Endothelial cell of umbilical vein (primary cell): ENCODE measurements around the gene UBAC1. TPM values are rescaled to one million over a fixed set of nuclear protein-coding genes. Genes with fewer than 3 reads are reported as not detected.

Experiments
- BruUV-seq: library from RNA; stranded (reverse); fragments of 400-500 nt; replicated peaks from 2 replicates; lab custom pipeline; 2021; lab: Mats Ljungman, UMichigan
- CTCF ChIA-PET: fragments of 300-600, 350-600 bp; sonication (Branson Sonifier 250); formaldehyde crosslinking; loops from one replicate; lab custom pipeline; 2021; ENCODE audit warnings: antibody characterized with exemption, inconsistent platforms; lab: Charles Lee
- POLR2A ChIA-PET: fragments of 300-600, 350-600 bp; sonication (Branson Sonifier 250); formaldehyde crosslinking; loops from one replicate; lab custom pipeline; 2021; ENCODE audit warnings: antibody characterized with exemption, inconsistent platforms; lab: Charles Lee
- DNase-seq: peaks from one replicate; pipeline ENCODE4 v3.0.0-alpha.2; 2011; ENCODE audit warnings: low read depth, low spot score
- FAIRE-seq: peaks from 2 replicates; lab custom pipeline; 2011; peaks lifted over from hg19 to GRCh38; lab: Jason Lieb, UNC
- H2AFZ ChIP-seq: 2 replicates; pipeline ENCODE4 v1.6.0; 2012; ENCODE audit warnings: low read depth, low read length, control low read depth, inconsistent platforms
- H3K27ac ChIP-seq: 2 replicates; pipeline ENCODE4 v1.5.1; 2011; ENCODE audit warnings: low read depth, mild to moderate bottlenecking, control low read depth, low read length, moderate library complexity; ENCODE audit not compliant: insufficient read depth
- H3K27me3 ChIP-seq, 2 experiments: 2 replicates each; pipeline versions ENCODE4 v1.6.0 to v1.6.1; 2011; ENCODE audit warnings: low read length in 2 of 2, mixed read lengths in 1 of 2; ENCODE audit not compliant: control insufficient read depth in 2 of 2, insufficient read depth in 2 of 2
- H3K36me3 ChIP-seq, 2 experiments: 2 replicates in 1 of 2; 3 replicates in 1 of 2; pipeline ENCODE4 v1.5.1; 2011; ENCODE audit warnings: low read length in 2 of 2, mild to moderate bottlenecking in 1 of 2, moderate library complexity in 1 of 2; ENCODE audit not compliant: control insufficient read depth in 2 of 2, insufficient read depth in 2 of 2; ENCODE audit errors: extremely low read depth in 1 of 2
- H3K4me1 ChIP-seq: 3 replicates; pipeline ENCODE4 v1.5.1; 2011; ENCODE audit warnings: mild to moderate bottlenecking, low read length; ENCODE audit not compliant: control insufficient read depth, insufficient read depth; ENCODE audit errors: extremely low read depth
- H3K4me2 ChIP-seq: 2 replicates; pipeline ENCODE4 v1.6.1; 2011; ENCODE audit warnings: low read length, control low read depth, mixed read lengths; ENCODE audit not compliant: insufficient read depth
- H3K4me3 ChIP-seq, 3 experiments: fragments of 200-600 bp in 1 of 3; sonication (generic), shearing (Covaris generic) in 1 of 3; replicated peaks in 1 of 3; 2 replicates each; pipeline ENCODE4 v1.5.1; 2011 to 2016; ENCODE audit warnings: control low read depth in 3 of 3, low read length in 3 of 3, mild to moderate bottlenecking in 2 of 3, inconsistent platforms in 1 of 3, low read depth in 1 of 3, moderate library complexity in 1 of 3; ENCODE audit not compliant: insufficient read depth in 1 of 3
- H3K79me2 ChIP-seq: 2 replicates; pipeline ENCODE4 v1.6.0; 2012; ENCODE audit warnings: low read length, inconsistent platforms; ENCODE audit not compliant: control insufficient read depth, insufficient read depth
- H3K9ac ChIP-seq: replicated peaks from 2 replicates; pipeline ENCODE3; 2011; ENCODE audit warnings: low read length, control low read depth; ENCODE audit not compliant: insufficient read depth; ENCODE audit errors: extremely low read depth
- H3K9me1 ChIP-seq: replicated peaks from 3 replicates; pipeline ENCODE4 v1.6.0; 2011; ENCODE audit warnings: mild to moderate bottlenecking, low read length; ENCODE audit not compliant: control insufficient read depth, insufficient read depth; ENCODE audit errors: extremely low read depth
- H3K9me3 ChIP-seq: replicated peaks from 2 replicates; pipeline ENCODE4 v1.5.1; 2012; ENCODE audit warnings: low read length, inconsistent platforms; ENCODE audit not compliant: control insufficient read depth, insufficient read depth
- H4K20me1 ChIP-seq: replicated peaks from 2 replicates; pipeline ENCODE3; 2011; ENCODE audit warnings: mild to moderate bottlenecking, low read length; ENCODE audit not compliant: control insufficient read depth, insufficient read depth; ENCODE audit errors: extremely low read depth
- CTCF ChIP-seq, 2 donors: IDR thresholded peaks; 1 replicate in 1 of 2; 2 replicates in 1 of 2; pipeline ENCODE4 v1.5.1; 2011; ENCODE audit warnings: low read length in 2 of 2, mild to moderate bottlenecking in 2 of 2, moderate library complexity in 2 of 2, control low read depth in 1 of 2, inconsistent platforms in 1 of 2, low read depth in 1 of 2; ENCODE audit not compliant: insufficient read depth in 1 of 2; ENCODE audit errors: extremely low read depth in 1 of 2
- EZH2 ChIP-seq: IDR thresholded peaks from 2 replicates; pipeline ENCODE4 v1.6.1; 2012; ENCODE audit warnings: borderline replicate concordance, low read depth, mild to moderate bottlenecking, moderate library complexity, low read length, inconsistent platforms; ENCODE audit not compliant: severe bottlenecking
- FOS ChIP-seq: IDR thresholded peaks from 2 replicates; pipeline ENCODE4 v1.6.1; 2011; ENCODE audit warnings: mild to moderate bottlenecking, low read length, moderate library complexity, borderline replicate concordance; ENCODE audit not compliant: insufficient read depth
- GATA2 ChIP-seq: IDR thresholded peaks from 2 replicates; pipeline ENCODE4 v1.7.0; 2011; ENCODE audit warnings: low read depth, mild to moderate bottlenecking, moderate library complexity, mixed read lengths, low read length; ENCODE audit not compliant: insufficient read length, insufficient read depth
- JUN ChIP-seq: IDR thresholded peaks from 2 replicates; pipeline ENCODE4 v1.6.1; 2011; ENCODE audit warnings: borderline replicate concordance, low read depth; ENCODE audit not compliant: insufficient read length, insufficient read depth
- MAX ChIP-seq: IDR thresholded peaks from 2 replicates; pipeline ENCODE4 v1.6.1; 2011; ENCODE audit not compliant: insufficient read depth, insufficient read length
- MYC ChIP-seq: IDR thresholded peaks from one replicate; pipeline ENCODE4 v1.6.1; 2011; ENCODE audit warnings: mild to moderate bottlenecking, low read depth, low read length
- POLR2A ChIP-seq: IDR thresholded peaks from 2 replicates; pipeline ENCODE4 v1.6.1; 2012; ENCODE audit warnings: low read depth, mild to moderate bottlenecking, control low read depth, low read length
- POLR2AphosphoS5 ChIP-seq: IDR thresholded peaks from 2 replicates; pipeline ENCODE4 v1.6.1; 2012; ENCODE audit warnings: low read depth, mild to moderate bottlenecking, control low read depth, low read length, moderate library complexity; ENCODE audit not compliant: insufficient read depth
- dilution Hi-C: fragments of 300-500 bp; cut with MboI; formaldehyde crosslinking; loops from one replicate; pipeline ENCODE4 v1.15.0; 2019; ENCODE audit warnings: low sequenced_read_pairs; ENCODE audit not compliant: extremely low pct_ligation_motif_present
- intact Hi-C: fragments of 100-400 bp; cut with micrococcal nuclease; formaldehyde crosslinking; loops from one replicate; pipeline ENCODE4 v1.10.0; 2022
- polyA plus RNA-seq, 4 experiments: library from polyadenylated mRNA; depleted of rRNA in 3 of 4; stranded (reverse) in 3 of 4; unstranded in 1 of 4; fragments of >200 nt; gene quantifications; 2 replicates each; pipeline versions ENCODE4 v1.2.1 to v1.2.3, GENCODE V29; 2011 to 2012; ENCODE audit warnings: missing spikeins in 1 of 4
- total RNA-seq: library from RNA; stranded (reverse); gene quantifications from 2 replicates; pipeline ENCODE4 v1.2.3, GENCODE V29; 2021

Gene UBAC1
- total and polyA plus RNA-seq, 2 donors (not counting 3 experiments of a cell fraction or from before 2014, with no cell fraction given), result 39.5 to 56.7 TPM

GRCh38 chr9:135994501-135995192 lies 33.5 kb upstream of the UBAC1 start:
- dilution Hi-C loops, result no loop called here
- POLR2A ChIA-PET, result no interaction called here

GRCh38 chr9:135993765-135994500 lies 32.8 kb upstream of the UBAC1 start:
- Histone ChIP-seq H3K9ac (no peak overlapping the region), H3K4me2 (no peak overlapping the region), H3K4me1 (peaks cover 22% of the 10 kb centered on the region), H3K4me3 (no peak overlapping the region), H3K27ac (no peak overlapping the region), H3K9me3 (no peaks in the 10 kb centered on the region), H3K27me3 (no peaks in the 10 kb centered on the region), H4K20me1 (no peaks in the 10 kb centered on the region), H3K79me2 (no peaks in the 10 kb centered on the region), H3K36me3 (no peaks in the 10 kb centered on the region), H2AFZ (no peak overlapping the region), H3K9me1 (no peaks in the 10 kb centered on the region)
- TF ChIP-seq FOS (no peak), POLR2A (no peak), EZH2 (no peak), MAX (no peak), JUN (no peak), GATA2 (no peak), MYC (no peak), CTCF (IDR thresholded peaks at IDR 0.05; ENCODE audit: extremely low read depth in 1 of 2, insufficient read depth in 1 of 2, low read depth in 1 of 2, low read length in 2 of 2) (no peak), POLR2AphosphoS5 (no peak)
- DNase-seq (no peak), FAIRE-seq (no peak)
- ChIA-PET CTCF (interaction anchor here (0.9 to 1.4 kb wide), 4 partner anchors 14 to 128 kb away, joined by 3 to 4 read pairs (median 4); no protein-coding TSS in a partner anchor), POLR2A (no interaction called here)
- dilution Hi-C loops (no loop called here), intact Hi-C loops (loop anchor here (2.0 to 5.0 kb wide), 2 partner anchors 25 to 58 kb away; no protein-coding TSS in a partner anchor)
- BruUV-seq, result no TSS peak

More at GRCh38 chr9:135994501-135995192, 33.5 kb upstream of the UBAC1 start:
- H3K27me3 ChIP-seq, result no peaks in the 10 kb centered on the region
- H3K27ac ChIP-seq, result no peak overlapping the region
- H2AFZ ChIP-seq, result no peak overlapping the region
- H3K36me3 ChIP-seq, result no peaks in the 10 kb centered on the region
- no peaks in the 10 kb centered on the region for H3K79me2 ChIP-seq
- FAIRE-seq (no peak), DNase-seq (no peak)
- H3K9me1 ChIP-seq, result no peaks in the 10 kb centered on the region
- H3K9me3 ChIP-seq, result no peaks in the 10 kb centered on the region
- peaks cover 22% of the 10 kb centered on the region for H3K4me1 ChIP-seq
- no peak overlapping the region for H3K9ac ChIP-seq
- H3K4me3 ChIP-seq, result no peak overlapping the region
- intact Hi-C loops, result loop anchor here (5.0 kb wide), 1 partner anchor 58 kb away; no protein-coding TSS in a partner anchor
- no TSS peak for BruUV-seq
- TF ChIP-seq JUN, result no peak
- H4K20me1 ChIP-seq, result no peaks in the 10 kb centered on the region
- no peak overlapping the region for H3K4me2 ChIP-seq
- CTCF ChIA-PET, result interaction anchor here (0.9 to 1.4 kb wide), 4 partner anchors 13 to 128 kb away, joined by 3 to 4 read pairs (median 4); no protein-coding TSS in a partner anchor
